CD4-positive, alpha-beta T cell treated with Interleukin-4 for 1 hour (primary cell): Measurements from ENCODE around the gene TNFRSF11A.

Experiments used
- DNase-seq, 2 donors: peaks; one replicate each; pipeline ENCODE4 v3.0.0-alpha.2; 2020 to 2022

Gene TNFRSF11A

GRCh38 chr18:62384610-62385097 is 59.5 kb downstream of the TNFRSF11A start:
- no peak for DNase-seq

- DNase-seq, result no peak
These were observed 61.0 kb downstream of the TNFRSF11A start for GRCh38 chr18:62386091-62386490.

- no peak for DNase-seq
These were observed 61.5 kb downstream of the TNFRSF11A start for GRCh38 chr18:62386601-62387000.

GRCh38 chr18:62387257-62387656 is 62.1 kb downstream of the TNFRSF11A start:
- no peak for DNase-seq

GRCh38 chr18:62388855-62389760 is 64.0 kb downstream of the TNFRSF11A start:
- no peak for DNase-seq

GRCh38 chr18:62389761-62390481 is 64.8 kb downstream of the TNFRSF11A start:
- no peak for DNase-seq

GRCh38 chr18:62394006-62394763 is 69.1 kb downstream of the TNFRSF11A start:
- no peak for DNase-seq

- DNase-seq, result no peak
These were observed 71.3 kb downstream of the TNFRSF11A start for GRCh38 chr18:62396381-62396780.

- no peak for DNase-seq
These were observed 71.9 kb downstream of the TNFRSF11A start for GRCh38 chr18:62396967-62397366.

GRCh38 chr18:62398291-62398690 is 73.2 kb downstream of the TNFRSF11A start:
- DNase-seq, result no peak

- DNase-seq, result no peak
These were observed 74.2 kb downstream of the TNFRSF11A start for GRCh38 chr18:62399276-62399675.

- no peak for DNase-seq
These were observed 74.7 kb downstream of the TNFRSF11A start for GRCh38 chr18:62399781-62400308.

- DNase-seq, result no peak
These were observed 75.8 kb downstream of the TNFRSF11A start for GRCh38 chr18:62400916-62401315.

- DNase-seq, result no peak
These were observed 77.3 kb downstream of the TNFRSF11A start for GRCh38 chr18:62402342-62402948.

- DNase-seq, result no peak
These were observed 78.0 kb downstream of the TNFRSF11A start for GRCh38 chr18:62403120-62403519.

GRCh38 chr18:62404881-62405280 is 79.8 kb downstream of the TNFRSF11A start:
- no peak for DNase-seq

- no peak for DNase-seq
These were observed 82.5 kb downstream of the TNFRSF11A start for GRCh38 chr18:62407660-62408059.

GRCh38 chr18:62409821-62410220 is 84.7 kb downstream of the TNFRSF11A start:
- DNase-seq, result no peak

- DNase-seq, result no peak
These were observed 87.3 kb downstream of the TNFRSF11A start for GRCh38 chr18:62412231-62412979.

GRCh38 chr18:62413206-62413605 is 88.1 kb downstream of the TNFRSF11A start:
- no peak for DNase-seq

GRCh38 chr18:62418258-62418657 is 93.1 kb downstream of the TNFRSF11A start:
- DNase-seq, result no peak

- no peak for DNase-seq
These were observed 95.0 kb downstream of the TNFRSF11A start for GRCh38 chr18:62420151-62420512.
